T-cell (primary cell): Measurements from ENCODE around the gene CBX8. TPM values are rescaled to one million over a fixed set of nuclear protein-coding genes. Genes with fewer than 3 reads are reported as not detected.

Source experiments
- ATAC-seq, 4 experiments: fragments of 200-7000 bp in 3 of 4; fragments of 150-1000 bp in 1 of 4; cut with Tn5 transposase; replicated peaks in 1 of 4; 1 replicate in 3 of 4; 2 replicates in 1 of 4; pipeline ENCODE4 v1.10.0; 2021; ENCODE audit warnings: moderate library complexity in 3 of 4, mild to moderate bottlenecking in 2 of 4, moderate number of reproducible peaks in 1 of 4
- CTCF ChIA-PET, 2 donors: fragments of 300-600 bp; sonication (Branson Sonifier 250); formaldehyde crosslinking; loops; one replicate each; lab custom pipeline; 2022; ENCODE audit warnings: antibody characterized with exemption in 2 of 2; lab: Charles Lee
- POLR2A ChIA-PET, 2 donors: fragments of 300-600 bp; sonication (Branson Sonifier 250); formaldehyde crosslinking; loops; one replicate each; lab custom pipeline; 2022; ENCODE audit warnings: antibody characterized with exemption in 2 of 2; lab: Charles Lee
- DNase-seq, 35 experiments: peaks; one replicate each; pipeline versions ENCODE4 v3.0.0 to v3.0.0-alpha.2; 2013 to 2023
- H3K27ac ChIP-seq: one replicate; pipeline ENCODE4 v1.5.1; 2013; ENCODE audit warnings: low read length
- H3K27me3 ChIP-seq, 2 experiments: replicated peaks in 1 of 2; 1 replicate in 1 of 2; 2 replicates in 1 of 2; pipeline versions ENCODE4 v1.6.1 to v1.7.0; 2013; ENCODE audit warnings: low read length in 1 of 2, mixed read lengths in 1 of 2; ENCODE audit not compliant: control insufficient read depth in 2 of 2, insufficient read depth in 2 of 2; ENCODE audit errors: extremely low read depth in 1 of 2
- H3K36me3 ChIP-seq, 2 donors: 1 replicate in 1 of 2; 2 replicates in 1 of 2; pipeline versions ENCODE4 v1.6.1 to v1.7.0; 2013; ENCODE audit warnings: low read length in 1 of 2; ENCODE audit not compliant: control insufficient read depth in 2 of 2, insufficient read depth in 1 of 2; ENCODE audit errors: extremely low read depth in 1 of 2
- H3K4me1 ChIP-seq, 2 experiments: 1 replicate in 1 of 2; 2 replicates in 1 of 2; pipeline versions ENCODE4 v1.6.1 to v1.7.0; 2013; ENCODE audit warnings: low read length in 2 of 2, mixed read lengths in 1 of 2; ENCODE audit not compliant: insufficient read depth in 2 of 2, control insufficient read depth in 1 of 2; ENCODE audit errors: extremely low read depth in 1 of 2
- H3K4me3 ChIP-seq, 2 donors: 1 replicate in 1 of 2; 2 replicates in 1 of 2; pipeline versions ENCODE4 v1.5.1 to v1.7.0; 2013; ENCODE audit warnings: mild to moderate bottlenecking in 2 of 2, low read length in 1 of 2, moderate library complexity in 1 of 2; ENCODE audit not compliant: control insufficient read depth in 1 of 2; ENCODE audit errors: extremely low read depth in 1 of 2
- H3K9me3 ChIP-seq: 2 replicates; pipeline ENCODE4 v1.7.0; 2013
- H3K27ac Mint-ChIP-seq, 2 donors: one replicate each; pipeline ENCODE4 v1.8.0; 2020 to 2021; ENCODE audit warnings: mild to moderate bottlenecking in 2 of 2, mixed read lengths in 2 of 2
- H3K27me3 Mint-ChIP-seq, 2 donors: one replicate each; pipeline ENCODE4 v1.8.0; 2021 to 2022; ENCODE audit warnings: mixed read lengths in 2 of 2
- H3K36me3 Mint-ChIP-seq: one replicate; pipeline ENCODE4 v1.8.0; 2021; ENCODE audit warnings: mixed read lengths
- H3K4me1 Mint-ChIP-seq, 3 donors: one replicate each; pipeline ENCODE4 v1.8.0; 2020 to 2022; ENCODE audit warnings: mixed read lengths in 3 of 3, mild to moderate bottlenecking in 1 of 3
- H3K4me3 Mint-ChIP-seq, 3 donors: one replicate each; pipeline ENCODE4 v1.8.0; 2020 to 2022; ENCODE audit warnings: mild to moderate bottlenecking in 3 of 3, mixed read lengths in 3 of 3, moderate library complexity in 3 of 3
- H3K9me3 Mint-ChIP-seq, 3 donors: one replicate each; pipeline ENCODE4 v1.8.0; 2020 to 2022; ENCODE audit warnings: mixed read lengths in 3 of 3
- WGBS: methylation state at CpG from one replicate; pipeline ENCODE4 v1.1.5; 2013; ENCODE audit warnings: missing lambda C conversion rate; ENCODE audit not compliant: insufficient coverage; 5-methylcytosine and 5-hydroxymethylcytosine counted together
- total RNA-seq, 35 experiments: library from RNA in 6 of 35; stranded (reverse) in 6 of 35; fragments of 120-200 nt in 1 of 35; gene quantifications; one replicate each; pipeline versions ENCODE4 v1.2.1 to v1.2.4 and lab custom pipeline; 2013 to 2026

CBX8 gene
- total RNA-seq, 5 donors from 2014 or later (not counting 1 experiment from before 2014, with no cell fraction given): 1.9 to 5.1 (median 3.9) TPM

DNA sequence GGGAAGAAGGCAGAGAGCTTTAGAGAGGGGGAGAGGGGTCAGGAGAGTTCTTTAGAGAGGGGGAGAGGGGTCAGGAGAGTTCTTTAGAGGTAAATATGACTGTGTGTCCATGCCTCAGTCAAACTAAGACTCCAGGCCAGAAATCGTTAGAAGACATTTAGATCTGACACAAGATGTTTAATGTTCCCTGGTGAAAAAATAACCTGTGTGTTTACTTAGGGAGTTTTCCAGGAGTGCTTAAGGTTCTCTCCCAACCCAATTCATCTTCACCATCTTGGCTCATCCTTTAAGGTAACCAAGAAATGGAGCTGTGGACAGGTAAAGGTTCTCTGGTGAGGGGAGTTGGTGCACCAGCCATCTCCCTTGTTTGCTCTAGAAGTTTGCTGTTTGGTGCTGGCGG, 32.6 kb upstream of the CBX8 start:
- no peak overlapping the region for H3K4me3 Mint-ChIP-seq
- Histone ChIP-seq H3K27me3 (peaks cover 0 to 15% of the 10 kb centered on the region in 2 experiments), H3K36me3 (peaks cover 3 to 16% of the 10 kb centered on the region in 2 donors), H3K9me3 (no peaks in the 10 kb centered on the region), H3K27ac (no peak overlapping the region), H3K4me3 (no peak overlapping the region), H3K4me1 (peaks cover 15 to 41% of the 10 kb centered on the region in 2 experiments)
- H3K27me3 Mint-ChIP-seq: peaks cover 2 to 11% of the 10 kb centered on the region in 2 donors
- H3K27ac Mint-ChIP-seq: peak overlapping the region in 1 of 2 donors; percentile 12
- peaks cover 8% of the 10 kb centered on the region for H3K36me3 Mint-ChIP-seq
- H3K4me1 Mint-ChIP-seq: peaks cover 13 to 39% (median 27%) of the 10 kb centered on the region in 3 donors
- ChIA-PET POLR2A (interaction anchor here in 1 of 2 donors (0.6 kb wide), 2 partner anchors 26 to 54 kb away, joined by 3 to 7 read pairs; no protein-coding TSS in a partner anchor), CTCF (no interaction called here)
- ATAC-seq (no peak), DNase-seq (no peak)
- no peaks in the 10 kb centered on the region for H3K9me3 Mint-ChIP-seq
- WGBS: 100% methylated on average over 1 of the region's 2 CpGs

DNA sequence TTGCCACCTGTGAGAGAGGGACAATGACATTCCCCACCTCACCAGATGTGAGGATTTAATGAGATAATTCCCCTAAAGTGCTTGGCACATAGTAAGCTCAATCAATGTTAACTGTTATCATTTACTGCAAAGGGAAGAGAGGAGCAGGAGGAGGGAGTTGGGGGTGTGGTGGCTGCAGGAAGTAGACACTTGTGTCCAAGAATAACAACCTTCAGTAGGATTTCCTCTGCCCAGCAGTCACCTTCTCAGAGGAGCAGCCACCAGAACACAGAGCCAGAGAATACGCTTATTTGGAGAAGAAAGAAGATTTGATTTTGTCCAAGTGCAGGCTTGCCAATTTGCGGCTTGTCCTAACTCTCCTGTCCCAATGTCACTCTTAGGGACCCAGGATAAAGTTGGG, 32.1 kb upstream of the CBX8 start:
- WGBS: no CpG with 5 or more reads among the region's 2 CpGs
- Mint-ChIP-seq H3K27me3 (peaks cover 5 to 11% of the 10 kb centered on the region in 2 donors), H3K27ac (peak overlapping the region in 1 of 2 donors; percentile 12), H3K4me3 (no peak overlapping the region), H3K4me1 (peaks cover 13 to 39% (median 26%) of the 10 kb centered on the region in 3 donors), H3K36me3 (peaks cover 9% of the 10 kb centered on the region), H3K9me3 (no peaks in the 10 kb centered on the region)
- H3K27ac ChIP-seq: no peak overlapping the region
- H3K4me1 ChIP-seq: peaks cover 15 to 40% of the 10 kb centered on the region in 2 experiments
- H3K4me3 ChIP-seq: no peak overlapping the region
- ChIA-PET CTCF (no interaction called here), POLR2A (interaction anchor here (0.6 to 0.8 kb wide), 3 partner anchors 10 to 54 kb away, joined by 3 to 7 read pairs (median 4); no protein-coding TSS in a partner anchor)
- DNase-seq (no peak), ATAC-seq (peak in 1 of 4 experiments; percentile 8)
- H3K27me3 ChIP-seq: peaks cover 0 to 18% of the 10 kb centered on the region in 2 experiments
- peaks cover 3 to 12% of the 10 kb centered on the region in 2 donors for H3K36me3 ChIP-seq
- no peaks in the 10 kb centered on the region for H3K9me3 ChIP-seq

DNA sequence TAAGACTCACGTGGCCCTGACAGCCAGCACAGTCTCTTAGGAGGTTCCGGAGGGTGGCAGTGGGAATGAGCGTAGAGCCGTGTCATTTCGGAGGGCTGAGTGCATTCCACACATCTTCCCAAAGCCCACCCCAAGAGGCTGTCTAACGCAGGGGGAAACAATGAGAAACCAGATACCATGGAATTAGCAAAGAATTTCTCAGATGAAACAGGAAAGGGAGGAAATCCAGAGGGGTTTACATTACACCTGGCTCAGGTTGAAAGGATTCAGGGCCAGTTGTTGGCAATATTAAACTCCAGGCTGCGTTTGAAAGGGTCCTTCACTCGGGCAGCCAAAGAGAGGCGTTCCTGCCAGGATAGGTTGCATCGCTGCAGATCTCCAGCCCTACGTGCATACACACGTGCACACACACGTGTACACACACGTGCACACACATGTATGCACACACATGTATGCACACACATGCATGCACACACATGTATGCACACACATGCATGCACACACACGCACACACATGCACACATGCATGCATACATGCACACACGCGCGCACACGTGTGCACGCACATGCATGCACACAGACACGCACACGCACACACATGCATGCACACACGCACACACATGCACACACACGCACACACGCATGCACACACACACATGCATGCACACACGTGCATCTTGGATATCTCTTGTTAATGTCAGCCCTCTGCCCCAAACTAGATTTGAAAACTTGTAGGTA, 30.1 kb upstream of the CBX8 start:
- peaks cover 5 to 17% of the 10 kb centered on the region in 2 donors for H3K27me3 Mint-ChIP-seq
- no peak overlapping the region for H3K27ac Mint-ChIP-seq
- H3K27me3 ChIP-seq: peaks cover 0 to 18% of the 10 kb centered on the region in 2 experiments
- DNase-seq (no peak), ATAC-seq (no peak)
- ChIA-PET CTCF (no interaction called here), POLR2A (no interaction called here)
- no peaks in the 10 kb centered on the region for H3K9me3 Mint-ChIP-seq
- peaks cover 9 to 32% (median 19%) of the 10 kb centered on the region in 3 donors for H3K4me1 Mint-ChIP-seq
- H3K4me3 Mint-ChIP-seq: no peak overlapping the region
- no peak overlapping the region for H3K4me3 ChIP-seq
- WGBS: 85% methylated on average over 19 of the region's 26 CpGs
- peaks cover 12 to 22% of the 10 kb centered on the region in 2 experiments for H3K4me1 ChIP-seq
- no peaks in the 10 kb centered on the region for H3K36me3 ChIP-seq
- H3K27ac ChIP-seq: no peak overlapping the region
- H3K9me3 ChIP-seq: no peaks in the 10 kb centered on the region
- peaks cover 4% of the 10 kb centered on the region for H3K36me3 Mint-ChIP-seq

GRCh38 chr17:79826204-79826680, 29.4 kb upstream of the CBX8 start:
- CTCF ChIA-PET: no interaction called here
- peaks cover 12 to 16% of the 10 kb centered on the region in 2 experiments for H3K4me1 ChIP-seq
- Mint-ChIP-seq H3K9me3 (no peaks in the 10 kb centered on the region), H3K4me3 (no peak overlapping the region), H3K4me1 (peaks cover 6 to 29% (median 19%) of the 10 kb centered on the region in 3 donors), H3K36me3 (peaks cover 4% of the 10 kb centered on the region), H3K27me3 (peaks cover 5 to 20% of the 10 kb centered on the region in 2 donors), H3K27ac (no peak overlapping the region)
- no peaks in the 10 kb centered on the region for H3K9me3 ChIP-seq
- no peak for DNase-seq
- peaks cover 0 to 23% of the 10 kb centered on the region in 2 experiments for H3K27me3 ChIP-seq
- no peak overlapping the region for H3K4me3 ChIP-seq
- POLR2A ChIA-PET: no interaction called here
- no peak for ATAC-seq
- H3K27ac ChIP-seq: no peak overlapping the region
- H3K36me3 ChIP-seq: no peaks in the 10 kb centered on the region
- WGBS: 35% methylated on average over 7 of the region's 11 CpGs

DNA sequence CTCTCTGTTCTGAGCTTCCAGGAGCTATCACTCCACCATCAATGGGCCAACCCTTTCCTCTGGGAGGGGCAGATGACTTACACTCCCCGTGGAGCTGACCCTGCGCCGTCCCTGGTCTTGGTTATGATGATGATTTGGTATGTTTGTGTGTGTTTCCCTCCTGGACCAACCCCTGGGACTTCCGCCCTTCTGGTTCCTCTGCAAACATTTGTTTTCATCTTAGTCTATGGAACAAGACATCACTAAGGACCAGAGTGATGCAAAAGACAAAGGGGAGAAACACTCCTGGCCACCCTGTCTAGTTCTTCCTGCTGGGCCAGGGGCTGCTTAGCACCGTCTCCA, 28.7 kb upstream of the CBX8 start:
- ATAC-seq (no peak), DNase-seq (no peak)
- Mint-ChIP-seq H3K4me1 (peaks cover 6 to 29% (median 19%) of the 10 kb centered on the region in 3 donors), H3K27ac (no peak overlapping the region), H3K9me3 (no peaks in the 10 kb centered on the region), H3K36me3 (peaks cover 4% of the 10 kb centered on the region), H3K4me3 (no peak overlapping the region), H3K27me3 (peaks cover 5 to 21% of the 10 kb centered on the region in 2 donors)
- Histone ChIP-seq H3K27ac (no peak overlapping the region), H3K27me3 (peaks cover 0 to 27% of the 10 kb centered on the region in 2 experiments), H3K4me1 (peaks cover 10% of the 10 kb centered on the region in 2 experiments), H3K36me3 (no peaks in the 10 kb centered on the region), H3K4me3 (no peak overlapping the region), H3K9me3 (no peaks in the 10 kb centered on the region)
- ChIA-PET POLR2A (no interaction called here), CTCF (no interaction called here)
- 92% methylated on average over 2 of the region's 5 CpGs for WGBS

DNA sequence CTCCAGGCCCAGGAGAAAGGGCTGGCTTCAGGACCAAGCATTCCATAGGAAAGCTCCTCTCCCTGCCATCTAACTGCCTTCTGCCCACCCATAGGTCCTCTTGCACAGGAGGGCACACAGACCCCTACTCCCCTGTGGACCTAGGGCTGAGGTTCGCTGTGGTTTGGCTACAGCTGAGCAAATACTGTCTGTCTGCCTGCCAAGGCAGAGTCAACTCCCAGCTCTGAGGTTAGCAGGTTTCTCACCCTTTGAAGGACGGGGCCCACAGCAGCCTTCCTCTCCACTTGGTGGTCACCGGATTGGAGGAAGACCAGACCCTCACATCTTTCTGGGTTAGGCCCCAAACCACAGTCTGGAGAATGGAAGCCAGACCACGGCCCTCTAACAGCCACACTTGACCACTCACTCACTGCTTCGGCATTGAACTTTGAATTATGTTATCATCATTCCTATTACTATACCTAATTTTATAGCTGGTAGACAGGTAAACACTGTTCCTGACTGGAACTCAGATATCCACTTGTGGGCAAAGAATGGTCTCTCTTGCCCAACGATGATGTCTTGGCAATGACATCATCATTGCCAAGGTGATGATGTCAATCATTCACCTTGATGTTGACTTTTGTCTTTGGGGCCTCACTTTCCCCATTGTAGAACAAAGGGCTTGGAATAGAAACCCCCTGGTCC, 28.2 kb upstream of the CBX8 start:
- Histone ChIP-seq H3K9me3 (no peaks in the 10 kb centered on the region), H3K36me3 (no peaks in the 10 kb centered on the region), H3K27ac (no peak overlapping the region), H3K27me3 (peaks cover 0 to 32% of the 10 kb centered on the region in 2 experiments), H3K4me3 (no peak overlapping the region), H3K4me1 (peaks cover 10% of the 10 kb centered on the region in 2 experiments)
- Mint-ChIP-seq H3K27ac (no peak overlapping the region), H3K4me3 (no peak overlapping the region), H3K9me3 (no peaks in the 10 kb centered on the region), H3K4me1 (peaks cover 6 to 29% (median 19%) of the 10 kb centered on the region in 3 donors), H3K27me3 (peaks cover 5 to 21% of the 10 kb centered on the region in 2 donors), H3K36me3 (peaks cover 4% of the 10 kb centered on the region)
- 73% methylated on average over 5 of the region's 6 CpGs for WGBS
- no peak for ATAC-seq
- CTCF ChIA-PET: no interaction called here
- no peak for DNase-seq
- POLR2A ChIA-PET: interaction anchor here in 1 of 2 donors (0.5 kb wide), 1 partner anchor 11 kb away, joined by 8 read pairs; no protein-coding TSS in a partner anchor
